ENCODE measurements around the gene UQCRHL.
A peak's percentile ranks its signal among the peaks of the same experiment; 100 is the strongest.

The UQCRHL gene

DNA sequence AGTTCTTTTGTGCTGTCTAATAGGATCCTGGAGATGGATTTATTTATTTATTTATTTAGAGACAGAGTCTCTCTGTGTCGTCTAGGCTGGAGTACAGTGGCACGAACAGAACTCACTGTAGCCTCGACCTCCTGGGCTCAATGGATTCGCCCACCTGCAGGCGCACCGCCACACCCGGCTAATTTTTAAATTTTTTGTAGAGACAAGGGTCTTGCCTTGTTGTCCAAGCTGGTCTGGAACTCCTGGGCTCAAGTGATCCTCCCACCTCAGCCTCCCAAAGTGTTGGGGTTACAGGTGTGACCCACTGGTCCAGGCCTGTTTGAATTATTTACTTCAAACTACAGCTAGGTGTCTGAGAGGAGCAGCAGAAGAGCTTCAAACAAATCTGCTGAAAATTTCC, 30.5 kb upstream of the UQCRHL start:
- TF ChIP-seq SIN3A (IDR thresholded peaks at IDR 0.05; ENCODE audit: borderline replicate concordance, insufficient read depth, low read length) (no peak), FOXP2 (optimal IDR thresholded peaks at IDR 0.05; ENCODE audit: borderline replicate concordance, extremely low read depth, extremely low read length, insufficient read depth) (no peak), TAF1 (IDR thresholded peaks at IDR 0.05; ENCODE audit: borderline replicate concordance, insufficient read depth, low read length) (no peak), POLR2AphosphoS5 (IDR thresholded peaks at IDR 0.05; ENCODE audit: low read depth, low read length) (no peak)
- TF ChIP-seq, protein P1, sequence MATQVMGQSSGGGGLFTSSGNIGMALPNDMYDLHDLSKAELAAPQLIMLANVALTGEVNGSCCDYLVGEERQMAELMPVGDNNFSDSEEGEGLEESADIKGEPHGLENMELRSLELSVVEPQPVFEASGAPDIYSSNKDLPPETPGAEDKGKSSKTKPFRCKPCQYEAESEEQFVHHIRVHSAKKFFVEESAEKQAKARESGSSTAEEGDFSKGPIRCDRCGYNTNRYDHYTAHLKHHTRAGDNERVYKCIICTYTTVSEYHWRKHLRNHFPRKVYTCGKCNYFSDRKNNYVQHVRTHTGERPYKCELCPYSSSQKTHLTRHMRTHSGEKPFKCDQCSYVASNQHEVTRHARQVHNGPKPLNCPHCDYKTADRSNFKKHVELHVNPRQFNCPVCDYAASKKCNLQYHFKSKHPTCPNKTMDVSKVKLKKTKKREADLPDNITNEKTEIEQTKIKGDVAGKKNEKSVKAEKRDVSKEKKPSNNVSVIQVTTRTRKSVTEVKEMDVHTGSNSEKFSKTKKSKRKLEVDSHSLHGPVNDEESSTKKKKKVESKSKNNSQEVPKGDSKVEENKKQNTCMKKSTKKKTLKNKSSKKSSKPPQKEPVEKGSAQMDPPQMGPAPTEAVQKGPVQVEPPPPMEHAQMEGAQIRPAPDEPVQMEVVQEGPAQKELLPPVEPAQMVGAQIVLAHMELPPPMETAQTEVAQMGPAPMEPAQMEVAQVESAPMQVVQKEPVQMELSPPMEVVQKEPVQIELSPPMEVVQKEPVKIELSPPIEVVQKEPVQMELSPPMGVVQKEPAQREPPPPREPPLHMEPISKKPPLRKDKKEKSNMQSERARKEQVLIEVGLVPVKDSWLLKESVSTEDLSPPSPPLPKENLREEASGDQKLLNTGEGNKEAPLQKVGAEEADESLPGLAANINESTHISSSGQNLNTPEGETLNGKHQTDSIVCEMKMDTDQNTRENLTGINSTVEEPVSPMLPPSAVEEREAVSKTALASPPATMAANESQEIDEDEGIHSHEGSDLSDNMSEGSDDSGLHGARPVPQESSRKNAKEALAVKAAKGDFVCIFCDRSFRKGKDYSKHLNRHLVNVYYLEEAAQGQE (IDR thresholded peaks at IDR 0.05; ENCODE audit: insufficient read depth in 1 of 2, low read depth in 2 of 2, low read length in 2 of 2) = no peak

DNA sequence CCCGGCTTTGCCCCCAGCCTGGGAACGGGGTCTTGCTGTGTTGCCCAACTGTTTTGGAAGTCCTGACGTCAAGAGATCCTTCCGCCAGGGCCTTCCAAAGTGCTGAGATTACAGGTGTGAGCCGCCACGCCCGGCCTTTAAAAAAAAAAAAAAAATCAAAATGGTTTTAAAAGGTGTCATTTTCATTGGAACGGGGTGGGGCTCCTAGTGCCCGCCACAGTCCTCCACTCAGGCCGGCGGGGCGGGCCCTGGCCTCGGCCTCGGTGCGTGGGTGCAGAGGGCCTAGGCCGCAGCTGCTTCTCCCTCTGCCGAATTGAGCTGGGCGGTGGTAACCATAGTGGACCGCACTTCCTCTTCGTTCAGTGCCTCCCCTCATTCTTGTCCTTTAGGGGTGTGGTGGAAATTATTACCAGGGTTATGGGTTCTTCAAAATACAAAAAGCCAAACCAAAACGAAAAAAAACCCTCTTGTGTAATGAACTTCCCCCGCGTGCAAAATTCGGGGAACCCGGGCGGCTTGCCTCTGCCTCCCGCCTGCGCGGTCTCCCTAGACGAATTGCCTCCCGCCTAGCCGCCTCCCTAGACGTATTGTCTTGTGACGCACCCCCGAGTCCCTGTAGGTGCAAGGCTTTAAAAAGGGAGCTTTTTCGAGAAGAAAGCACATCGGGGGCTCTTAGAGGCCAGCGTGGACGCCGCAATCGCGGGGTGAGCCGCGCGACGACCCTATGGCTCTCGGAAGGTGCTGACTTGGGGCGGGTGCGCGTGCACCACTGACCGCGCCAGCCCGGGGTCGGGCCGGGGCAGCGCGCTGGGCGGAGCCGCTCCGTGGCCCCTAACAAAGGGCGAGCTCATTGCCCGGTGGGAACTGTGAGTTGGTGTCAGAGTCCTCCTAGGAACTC, 29.6 kb upstream of the UQCRHL start:
- TF ChIP-seq SIN3A (IDR thresholded peaks at IDR 0.05; ENCODE audit: borderline replicate concordance, insufficient read depth, low read length) (no peak), FOXP2 (optimal IDR thresholded peaks at IDR 0.05; ENCODE audit: borderline replicate concordance, extremely low read depth, extremely low read length, insufficient read depth) (no peak), TAF1 (IDR thresholded peaks at IDR 0.05; ENCODE audit: borderline replicate concordance, insufficient read depth, low read length) (no peak), POLR2AphosphoS5 (IDR thresholded peaks at IDR 0.05; ENCODE audit: low read depth, low read length) (no peak)
- TF ChIP-seq, protein P1 (IDR thresholded peaks at IDR 0.05; ENCODE audit: insufficient read depth in 1 of 2, low read depth in 2 of 2, low read length in 2 of 2) = no peak

DNA sequence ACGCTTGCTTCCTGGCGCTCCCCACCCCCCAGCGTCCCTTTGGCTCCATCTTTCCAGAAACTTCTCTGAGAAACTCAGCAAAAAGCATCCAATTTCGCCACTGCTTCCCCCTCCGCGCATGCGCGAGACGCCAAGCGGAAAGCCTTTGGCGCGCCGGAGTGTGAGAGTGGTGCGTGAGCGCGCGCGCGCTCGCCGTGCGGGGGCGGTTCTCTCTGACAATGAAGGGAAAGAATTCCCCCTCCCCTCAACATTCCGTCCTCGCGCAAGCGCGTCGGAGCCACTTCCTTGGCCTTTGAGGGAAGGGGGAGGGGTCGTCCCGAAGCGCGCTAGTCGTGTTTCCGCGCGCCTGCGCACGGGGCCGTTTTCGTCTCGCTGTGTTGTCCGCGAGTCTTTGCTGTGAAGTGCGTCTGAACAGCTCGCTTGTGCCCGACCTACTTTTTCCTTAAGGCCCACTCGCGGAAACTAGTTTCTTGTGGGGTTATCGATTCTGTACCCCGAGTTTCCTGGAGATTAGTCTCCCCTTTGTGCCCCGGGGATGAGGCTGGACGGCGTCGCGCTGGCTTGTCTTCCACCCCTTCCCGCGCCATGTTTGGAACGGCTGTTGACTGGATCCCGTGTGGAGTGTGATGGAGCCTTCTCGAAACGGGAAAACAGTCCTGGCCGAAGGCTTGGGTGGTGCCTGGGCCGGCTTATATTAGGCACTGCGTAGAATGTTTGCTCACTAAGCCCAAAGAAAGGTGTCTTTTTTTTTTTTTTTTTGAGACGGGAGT, 28.5 kb upstream of the UQCRHL start:
- TF ChIP-seq FOXP2 (optimal IDR thresholded peaks at IDR 0.05; ENCODE audit: borderline replicate concordance, extremely low read depth, extremely low read length, insufficient read depth) (peak; percentile 86), SIN3A (IDR thresholded peaks at IDR 0.05; ENCODE audit: borderline replicate concordance, insufficient read depth, low read length) (no peak), POLR2AphosphoS5 (IDR thresholded peaks at IDR 0.05; ENCODE audit: low read depth, low read length) (peak; percentile 69), TAF1 (IDR thresholded peaks at IDR 0.05; ENCODE audit: borderline replicate concordance, insufficient read depth, low read length) (peak; percentile 11; the same call in 1 of the 2 replicates)

DNA sequence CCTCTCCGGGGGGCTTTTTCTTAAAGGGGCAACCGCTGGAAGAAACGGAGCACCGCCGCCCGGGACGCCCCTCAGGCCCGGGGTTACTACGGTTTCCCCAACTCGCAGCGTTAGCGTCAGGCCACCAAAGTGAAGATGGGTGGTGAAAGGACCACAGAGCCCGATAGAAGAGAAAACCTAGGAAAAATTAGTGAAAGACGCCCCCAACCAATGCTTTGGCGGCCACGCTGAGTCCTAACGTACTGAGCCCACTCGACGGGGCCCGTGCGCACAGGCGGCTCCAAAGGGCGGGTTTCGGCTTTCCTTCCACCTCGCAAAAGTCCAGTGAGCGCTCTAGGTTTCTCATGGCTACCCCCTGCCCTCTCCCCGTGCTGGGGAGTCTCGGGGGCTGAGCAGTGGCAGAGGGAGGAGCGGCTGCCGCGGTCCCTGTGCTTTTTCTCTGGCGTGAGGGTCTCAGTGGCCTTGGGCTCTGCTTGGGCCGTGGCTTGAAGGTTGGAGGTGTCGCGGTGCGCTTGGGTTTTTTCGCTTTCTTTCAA, 27.8 kb upstream of the UQCRHL start:
- TF ChIP-seq SIN3A (IDR thresholded peaks at IDR 0.05; ENCODE audit: borderline replicate concordance, insufficient read depth, low read length) (no peak), FOXP2 (optimal IDR thresholded peaks at IDR 0.05; ENCODE audit: borderline replicate concordance, extremely low read depth, extremely low read length, insufficient read depth) (no peak), TAF1 (IDR thresholded peaks at IDR 0.05; ENCODE audit: borderline replicate concordance, insufficient read depth, low read length) (no peak), POLR2AphosphoS5 (IDR thresholded peaks at IDR 0.05; ENCODE audit: low read depth, low read length) (no peak; the same call in 1 of the 2 replicates)
- TF ChIP-seq, protein P1 (IDR thresholded peaks at IDR 0.05; ENCODE audit: insufficient read depth in 1 of 2, low read depth in 2 of 2, low read length in 2 of 2) = no peak

Data from PFSK-1 (cell line).